Loucy (cell line): ENCODE data around the gene ZNF146.

Experiments
- H2AFZ ChIP-seq: fragments of 200-600 bp; sonication (generic); 2 replicates; pipeline ENCODE4 v1.6.0; 2016; ENCODE audit warnings: antibody characterized with exemption, mild to moderate bottlenecking, low read length, moderate library complexity
- H3F3A ChIP-seq: fragments of 200-600 bp; 2 replicates; pipeline ENCODE4 v1.6.0; 2016; ENCODE audit warnings: antibody characterized with exemption, low read depth, mild to moderate bottlenecking
- H3K27me3 ChIP-seq: fragments of 200-600 bp; sonication (generic); 2 replicates; pipeline ENCODE4 v1.6.1; 2014; ENCODE audit warnings: low read length, mild to moderate bottlenecking; ENCODE audit not compliant: insufficient read depth, poor library complexity, severe bottlenecking
- H3K36me3 ChIP-seq: fragments of 200-600 bp; sonication (generic); 2 replicates; pipeline ENCODE4 v1.6.1; 2016; ENCODE audit warnings: low read length; ENCODE audit not compliant: insufficient read depth
- H3K4me1 ChIP-seq: fragments of 200-600 bp; sonication (generic); 2 replicates; pipeline ENCODE4 v1.5.1; 2014; ENCODE audit warnings: low read length, mild to moderate bottlenecking; ENCODE audit not compliant: insufficient read depth, poor library complexity, severe bottlenecking
- H3K4me2 ChIP-seq: fragments of 200-600 bp; sonication (generic); 2 replicates; pipeline ENCODE4 v1.6.0; 2014; ENCODE audit warnings: antibody characterized with exemption, low read length, low read depth, mild to moderate bottlenecking; ENCODE audit not compliant: poor library complexity, severe bottlenecking
- H3K4me3 ChIP-seq: fragments of 200-600 bp; sonication (generic); 2 replicates; pipeline ENCODE4 v1.5.1; 2014; ENCODE audit warnings: low read length, mild to moderate bottlenecking, mixed read lengths; ENCODE audit not compliant: poor library complexity, severe bottlenecking
- H3K79me2 ChIP-seq: fragments of 200-600 bp; sonication (generic); 2 replicates; pipeline ENCODE4 v1.6.1; 2014; ENCODE audit warnings: low read length; ENCODE audit not compliant: insufficient read depth
- H3K9ac ChIP-seq: fragments of 200-600 bp; sonication (generic); 2 replicates; pipeline ENCODE4 v1.6.0; 2014; ENCODE audit warnings: mild to moderate bottlenecking, low read depth, low read length, moderate library complexity; ENCODE audit not compliant: poor library complexity, severe bottlenecking
- H3K9me2 ChIP-seq: fragments of 200-600 bp; sonication (generic); replicated peaks from 2 replicates; pipeline ENCODE4 v1.6.1; 2016; ENCODE audit warnings: low read depth, low read length, mixed read lengths
- H3K9me3 ChIP-seq: fragments of 200-600 bp; sonication (generic); 2 replicates; pipeline ENCODE4 v1.6.1; 2014; ENCODE audit warnings: mild to moderate bottlenecking, antibody characterized with exemption, low read length, low read depth; ENCODE audit not compliant: insufficient read depth
- H4K20me1 ChIP-seq: fragments of 200-600 bp; sonication (generic); 2 replicates; pipeline ENCODE4 v1.6.0; 2014; ENCODE audit warnings: antibody characterized with exemption, low read length, mild to moderate bottlenecking; ENCODE audit not compliant: insufficient read depth, poor library complexity, severe bottlenecking
- CTCF ChIP-seq: fragments of 200-600 bp; sonication (generic); conservative IDR thresholded peaks from 2 replicates; pipeline ENCODE4 v1.5.1; 2014; ENCODE audit warnings: mild to moderate bottlenecking, antibody characterized with exemption, low read length
- EZH2phosphoT487 ChIP-seq: fragments of 200-600 bp; IDR thresholded peaks from 2 replicates; pipeline ENCODE4 v1.6.1; 2018; ENCODE audit warnings: antibody characterized with exemption, mild to moderate bottlenecking, moderate library complexity, borderline replicate concordance

ZNF146 gene

GRCh38 chr19:36212895-36213294, 2.0 kb upstream of the ZNF146 start:
- Histone ChIP-seq H3K9me2 (no peaks in the 10 kb centered on the region), H3K4me1 (peaks cover 18% of the 10 kb centered on the region), H3K9me3 (no peaks in the 10 kb centered on the region), H3K79me2 (peaks cover 37% of the 10 kb centered on the region), H3K4me3 (no peak overlapping the region), H3K4me2 (peak overlapping the region; percentile 14), H4K20me1 (peaks cover 25% of the 10 kb centered on the region), H2AFZ (no peak overlapping the region), H3K9ac (no peak overlapping the region), H3K36me3 (no peaks in the 10 kb centered on the region), H3F3A (no peaks in the 10 kb centered on the region), H3K27me3 (no peaks in the 10 kb centered on the region)
- TF ChIP-seq CTCF: no peak
- TF ChIP-seq EZH2phosphoT487: no peak

GRCh38 chr19:36215276-36216123, 594 bp downstream of the ZNF146 start:
- Histone ChIP-seq H3K9ac (peak overlapping the region; percentile 98), H3K4me3 (peak overlapping the region; percentile 95), H3K27me3 (no peaks in the 10 kb centered on the region), H3F3A (no peaks in the 10 kb centered on the region; the same call in 1 of the 2 replicates), H3K79me2 (peaks cover 61% of the 10 kb centered on the region), H4K20me1 (peaks cover 44% of the 10 kb centered on the region), H3K9me2 (no peaks in the 10 kb centered on the region), H3K4me1 (peaks cover 34% of the 10 kb centered on the region), H3K36me3 (peaks cover 3% of the 10 kb centered on the region; the same call in 1 of the 2 replicates), H3K9me3 (no peaks in the 10 kb centered on the region), H2AFZ (peak overlapping the region; percentile 73), H3K4me2 (peak overlapping the region; percentile 69)
- TF ChIP-seq EZH2phosphoT487 (no peak), CTCF (no peak)

- no peaks in the 10 kb centered on the region for H3K27me3 ChIP-seq
- H3K79me2 ChIP-seq: peaks cover 98% of the 10 kb centered on the region
- peaks cover 89% of the 10 kb centered on the region for H4K20me1 ChIP-seq
- peak overlapping the region; percentile 75 for H3K4me2 ChIP-seq
- H3K9me2 ChIP-seq: no peaks in the 10 kb centered on the region
- H2AFZ ChIP-seq: no peak overlapping the region
- H3K9ac ChIP-seq: no peak overlapping the region
- peaks cover 29% of the 10 kb centered on the region for H3K36me3 ChIP-seq
- H3F3A ChIP-seq: peaks cover 3% of the 10 kb centered on the region; the same call in 1 of the 2 replicates
- no peak overlapping the region for H3K4me3 ChIP-seq
- H3K9me3 ChIP-seq: no peaks in the 10 kb centered on the region
- TF ChIP-seq CTCF: no peak
- no peak for TF ChIP-seq EZH2phosphoT487
- peaks cover 41% of the 10 kb centered on the region for H3K4me1 ChIP-seq
Measured at GRCh38 chr19:36221474-36221873, 6.6 kb downstream of the ZNF146 start.
